Amygdala (tissue), 56 donors: Measurements from ENCODE around the gene FOXP1.

Experiments
- DNase-seq, 56 donors: peaks; one replicate each; lab custom pipeline; 2025; lab: John Stamatoyannopoulos, UW

Gene FOXP1

GRCh38 chr3:71102111-71102983, 481.2 kb downstream of the FOXP1 start:
- DNase-seq, result no peak

GRCh38 chr3:71101626-71102025, 481.9 kb downstream of the FOXP1 start:
- DNase-seq, result no peak

- DNase-seq, result no peak
Measured at GRCh38 chr3:71101014-71101413, 482.5 kb downstream of the FOXP1 start.

- no peak for DNase-seq
Measured at GRCh38 chr3:71099997-71100719, 483.4 kb downstream of the FOXP1 start.

GRCh38 chr3:71097557-71097956, 486.0 kb downstream of the FOXP1 start:
- DNase-seq, result no peak

- DNase-seq, result no peak
Measured at GRCh38 chr3:71095511-71096291, 487.8 kb downstream of the FOXP1 start.

GRCh38 chr3:71094658-71095209, 488.8 kb downstream of the FOXP1 start:
- DNase-seq, result no peak

GRCh38 chr3:71092665-71093064, 490.9 kb downstream of the FOXP1 start:
- no peak for DNase-seq

- DNase-seq, result no peak
Measured at GRCh38 chr3:71090207-71090606, 493.3 kb downstream of the FOXP1 start.

- DNase-seq, result no peak
Measured at GRCh38 chr3:71089271-71089847, 494.2 kb downstream of the FOXP1 start.

GRCh38 chr3:71088742-71089141, 494.8 kb downstream of the FOXP1 start:
- DNase-seq, result no peak

- no peak for DNase-seq
Measured at GRCh38 chr3:71088019-71088708, 495.4 kb downstream of the FOXP1 start.

GRCh38 chr3:71087143-71088018, 496.1 kb downstream of the FOXP1 start:
- no peak for DNase-seq

- no peak for DNase-seq
Measured at GRCh38 chr3:71086777-71087142, 496.8 kb downstream of the FOXP1 start.

GRCh38 chr3:71083726-71084131, 499.8 kb downstream of the FOXP1 start:
- DNase-seq, result no peak

GRCh38 chr3:71082833-71083232, 500.7 kb downstream of the FOXP1 start:
- no peak for DNase-seq

- DNase-seq, result no peak
Measured at GRCh38 chr3:71080517-71081083, 502.9 kb downstream of the FOXP1 start.

- no peak for DNase-seq
Measured at GRCh38 chr3:71078723-71079525, 504.6 kb downstream of the FOXP1 start.
